Colonic mucosa (tissue), 4 donors: ENCODE data around the gene TULP4. TPM values are rescaled to one million over a fixed set of nuclear protein-coding genes. Genes with fewer than 3 reads are reported as not detected.

Experiments
- DNase-seq: peaks from one replicate; pipeline ENCODE4 v3.0.0-alpha.2; 2020
- H3K27ac ChIP-seq: fragments of 200-600 bp; one replicate; pipeline ENCODE4 v1.8.0; 2021
- H3K27me3 ChIP-seq: fragments of 200-600 bp; one replicate; pipeline ENCODE4 v1.8.0; 2021
- H3K36me3 ChIP-seq: fragments of 200-600 bp; one replicate; pipeline ENCODE4 v1.8.0; 2021
- H3K4me1 ChIP-seq: fragments of 200-600 bp; one replicate; pipeline ENCODE4 v1.8.0; 2021; ENCODE audit warnings: mild to moderate bottlenecking
- H3K4me3 ChIP-seq: fragments of 200-600 bp; one replicate; pipeline ENCODE4 v1.8.0; 2021
- H3K9ac ChIP-seq, 2 donors: one replicate each; pipeline ENCODE4 v1.7.0; 2013; ENCODE audit warnings: control low read depth in 2 of 2, low read depth in 2 of 2, low read length in 2 of 2
- H3K9me3 ChIP-seq: fragments of 200-600 bp; one replicate; pipeline ENCODE4 v1.8.0; 2021
- intact Hi-C: fragments of 100-400 bp; cut with DNase I; formaldehyde crosslinking; loops from one replicate; pipeline ENCODE4 v1.14.1; 2022
- total RNA-seq, 2 donors: library from RNA; stranded (reverse); fragmentation: NEBNext Ultra II Directional in 1 of 2; extraction: Animal tissue kit (Norgen Biotek cat#: 25700) in 1 of 2; gene quantifications; one replicate each; pipeline ENCODE4 v1.2.1, GENCODE V29; 2021
- TF ChIP-seq, protein P1 (sequence below): fragments of 200-600 bp; IDR thresholded peaks from one replicate; pipeline ENCODE4 v1.8.0; 2022; ENCODE audit warnings: antibody characterized with exemption, mild to moderate bottlenecking
- donor health status: healthy.
- donor health status: DM: no; HTN: no; CAD: no.
- donor health status: DM: no; HTN: no; CAD: no.

TULP4 gene
- total RNA-seq, 2 donors from 2014 or later, result 63.1 to 68.0 TPM

DNA sequence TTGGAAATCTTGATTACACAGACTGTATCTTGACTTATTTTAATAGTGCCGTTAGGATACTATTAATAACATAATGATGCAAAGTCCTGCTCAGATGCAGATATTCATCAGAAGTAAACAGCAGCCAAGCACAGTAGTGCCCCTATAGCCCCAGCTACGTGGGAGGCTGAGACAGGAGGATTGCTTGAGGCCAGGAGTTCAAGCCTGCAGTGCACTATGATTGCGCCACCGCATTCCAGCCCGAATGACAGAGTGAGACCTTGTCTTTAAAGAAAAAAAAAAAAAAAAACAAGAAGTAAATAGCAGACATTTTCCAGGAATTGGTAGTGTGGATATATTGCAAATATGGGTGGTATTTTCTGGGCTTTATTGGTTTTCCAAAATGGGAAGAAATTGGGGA lies 61.8 kb downstream of the TULP4 start:
- Histone ChIP-seq H3K9ac (no peak overlapping the region), H3K9me3 (no peaks in the 10 kb centered on the region), H3K27me3 (no peaks in the 10 kb centered on the region), H3K36me3 (no peaks in the 10 kb centered on the region), H3K4me1 (no peaks in the 10 kb centered on the region), H3K4me3 (no peak overlapping the region), H3K27ac (no peak overlapping the region)
- DNase-seq, result no peak
- TF ChIP-seq, protein P1, sequence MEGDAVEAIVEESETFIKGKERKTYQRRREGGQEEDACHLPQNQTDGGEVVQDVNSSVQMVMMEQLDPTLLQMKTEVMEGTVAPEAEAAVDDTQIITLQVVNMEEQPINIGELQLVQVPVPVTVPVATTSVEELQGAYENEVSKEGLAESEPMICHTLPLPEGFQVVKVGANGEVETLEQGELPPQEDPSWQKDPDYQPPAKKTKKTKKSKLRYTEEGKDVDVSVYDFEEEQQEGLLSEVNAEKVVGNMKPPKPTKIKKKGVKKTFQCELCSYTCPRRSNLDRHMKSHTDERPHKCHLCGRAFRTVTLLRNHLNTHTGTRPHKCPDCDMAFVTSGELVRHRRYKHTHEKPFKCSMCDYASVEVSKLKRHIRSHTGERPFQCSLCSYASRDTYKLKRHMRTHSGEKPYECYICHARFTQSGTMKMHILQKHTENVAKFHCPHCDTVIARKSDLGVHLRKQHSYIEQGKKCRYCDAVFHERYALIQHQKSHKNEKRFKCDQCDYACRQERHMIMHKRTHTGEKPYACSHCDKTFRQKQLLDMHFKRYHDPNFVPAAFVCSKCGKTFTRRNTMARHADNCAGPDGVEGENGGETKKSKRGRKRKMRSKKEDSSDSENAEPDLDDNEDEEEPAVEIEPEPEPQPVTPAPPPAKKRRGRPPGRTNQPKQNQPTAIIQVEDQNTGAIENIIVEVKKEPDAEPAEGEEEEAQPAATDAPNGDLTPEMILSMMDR, result no peak
- intact Hi-C loops, result no loop called here

DNA sequence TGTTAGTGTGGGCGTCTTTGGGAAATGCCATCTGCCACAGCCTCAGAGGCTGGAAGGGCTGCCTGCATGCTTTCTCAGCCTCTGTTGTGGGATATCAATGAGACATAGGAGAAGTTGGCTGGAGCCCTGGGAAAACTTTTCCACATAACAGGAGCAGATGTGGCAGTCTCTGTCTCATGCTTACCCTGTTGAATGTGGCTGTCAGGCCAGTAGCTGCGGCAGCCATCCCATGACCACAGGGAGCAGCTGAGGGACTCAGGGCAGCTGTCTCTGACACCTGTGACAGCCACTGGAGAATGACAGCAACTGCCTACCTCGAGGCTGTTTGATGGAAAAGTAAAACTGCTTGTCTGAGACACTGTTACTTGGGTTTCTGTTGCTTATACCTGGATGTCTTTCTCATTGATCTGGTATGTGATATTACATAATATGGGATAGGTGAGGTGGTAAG lies 64.4 kb downstream of the TULP4 start:
- TF ChIP-seq, protein P1, result no peak
- no peaks in the 10 kb centered on the region for H3K9me3 ChIP-seq
- no peaks in the 10 kb centered on the region for H3K4me1 ChIP-seq
- no peak for DNase-seq
- H3K4me3 ChIP-seq, result no peak overlapping the region
- no peak overlapping the region for H3K9ac ChIP-seq
- intact Hi-C loops, result no loop called here
- no peaks in the 10 kb centered on the region for H3K36me3 ChIP-seq
- H3K27me3 ChIP-seq, result no peaks in the 10 kb centered on the region
- H3K27ac ChIP-seq, result no peak overlapping the region

DNA sequence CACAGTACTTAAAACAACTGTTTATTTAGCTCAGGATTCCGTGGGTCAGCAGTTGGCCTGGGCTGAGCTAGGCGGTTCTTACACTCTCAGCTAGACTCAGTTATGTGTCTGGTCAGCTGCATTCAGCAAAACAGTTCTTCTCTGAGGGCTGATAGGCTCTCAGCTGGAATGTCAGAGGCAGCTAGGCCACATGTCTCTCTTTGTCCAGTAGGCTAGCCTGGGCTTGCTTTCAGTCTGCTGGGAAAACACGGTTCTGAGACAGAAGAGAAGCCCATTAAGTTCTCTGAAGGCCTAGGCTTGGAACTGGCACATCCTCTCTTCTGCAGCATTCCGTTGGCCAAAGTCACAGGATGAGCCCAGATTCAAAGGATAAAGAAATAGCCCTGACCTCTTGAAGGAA lies 65.6 kb downstream of the TULP4 start:
- TF ChIP-seq, protein P1, result no peak
- Histone ChIP-seq H3K27ac (no peak overlapping the region), H3K4me3 (no peak overlapping the region), H3K36me3 (no peaks in the 10 kb centered on the region), H3K9ac (no peak overlapping the region), H3K27me3 (no peaks in the 10 kb centered on the region), H3K9me3 (no peaks in the 10 kb centered on the region), H3K4me1 (no peaks in the 10 kb centered on the region)
- DNase-seq, result peak; percentile 18
- intact Hi-C loops, result no loop called here

DNA sequence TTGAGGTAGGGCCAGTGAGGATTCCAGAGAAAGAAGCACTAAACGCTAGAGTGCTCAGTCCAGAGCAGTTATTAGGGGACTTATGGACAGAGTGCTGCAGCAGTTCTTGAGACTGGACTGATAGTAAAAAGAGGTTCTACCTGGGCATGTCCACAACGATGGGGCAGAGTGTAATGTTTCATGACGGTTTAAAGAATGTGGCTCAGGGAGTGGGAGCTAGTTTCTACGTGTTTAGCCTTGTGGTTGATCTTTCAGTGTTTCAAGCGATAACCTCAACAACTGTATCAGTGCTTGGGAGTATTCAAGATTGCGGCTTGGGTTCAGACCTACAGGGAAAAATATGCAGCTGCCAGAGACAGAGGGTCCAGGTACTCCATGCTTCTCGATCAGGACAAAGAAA lies 67.1 kb downstream of the TULP4 start:
- Histone ChIP-seq H3K9me3 (no peaks in the 10 kb centered on the region), H3K27me3 (no peaks in the 10 kb centered on the region), H3K4me1 (no peaks in the 10 kb centered on the region), H3K27ac (no peak overlapping the region), H3K36me3 (no peaks in the 10 kb centered on the region), H3K4me3 (no peak overlapping the region), H3K9ac (no peak overlapping the region)
- DNase-seq, result no peak
- TF ChIP-seq, protein P1, result no peak
- intact Hi-C loops, result no loop called here

DNA sequence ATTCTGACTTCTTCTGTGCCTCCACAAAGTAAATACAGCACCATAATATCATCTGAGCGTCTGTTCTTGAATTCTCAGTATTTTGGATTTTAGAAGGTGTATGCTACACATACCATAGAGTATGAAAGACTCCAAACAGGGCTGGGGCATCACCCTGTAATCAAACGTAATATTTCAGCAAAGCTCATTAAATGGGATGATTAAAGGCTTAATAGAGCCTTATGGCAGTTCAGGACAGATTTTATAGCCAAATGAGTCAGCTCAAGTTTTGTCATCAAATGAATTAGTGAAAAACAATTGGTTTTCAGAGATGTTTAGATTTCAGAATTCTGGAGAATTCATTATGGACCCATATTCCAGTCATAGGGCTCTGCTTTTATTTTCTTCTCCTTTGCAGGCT lies 68.9 kb downstream of the TULP4 start:
- no peak overlapping the region for H3K9ac ChIP-seq
- TF ChIP-seq, protein P1, result no peak
- no peak for DNase-seq
- H3K4me1 ChIP-seq, result no peaks in the 10 kb centered on the region
- no peaks in the 10 kb centered on the region for H3K36me3 ChIP-seq
- intact Hi-C loops, result no loop called here
- no peak overlapping the region for H3K27ac ChIP-seq
- H3K9me3 ChIP-seq, result no peaks in the 10 kb centered on the region
- H3K27me3 ChIP-seq, result no peaks in the 10 kb centered on the region
- no peak overlapping the region for H3K4me3 ChIP-seq

DNA sequence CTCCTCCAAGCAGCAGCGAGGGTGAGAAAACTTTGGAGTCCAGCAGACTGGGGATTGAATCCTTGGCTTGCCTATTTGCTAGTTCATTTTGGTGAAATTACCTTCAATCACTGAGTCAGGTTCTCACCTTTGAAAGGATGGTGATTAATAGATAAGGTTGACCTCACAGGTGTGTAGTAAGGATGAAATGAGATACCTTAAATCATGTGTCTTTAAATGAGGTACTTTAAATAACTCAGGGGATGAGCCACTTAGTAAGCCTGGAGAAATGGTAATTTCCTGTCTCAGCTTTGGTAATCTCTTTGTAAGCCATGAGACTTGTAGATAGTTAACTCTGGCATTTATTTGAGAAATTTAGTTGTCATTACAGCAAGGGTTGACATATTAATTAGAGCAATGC lies 70.2 kb downstream of the TULP4 start:
- no peak for DNase-seq
- no peaks in the 10 kb centered on the region for H3K4me1 ChIP-seq
- no peak overlapping the region for H3K4me3 ChIP-seq
- H3K27ac ChIP-seq, result no peak overlapping the region
- H3K9me3 ChIP-seq, result no peaks in the 10 kb centered on the region
- H3K27me3 ChIP-seq, result no peaks in the 10 kb centered on the region
- no peaks in the 10 kb centered on the region for H3K36me3 ChIP-seq
- no peak overlapping the region for H3K9ac ChIP-seq
- TF ChIP-seq, protein P1, result no peak
- intact Hi-C loops, result no loop called here
